ENCODE results near the gene CLSTN1.

The CLSTN1 gene

GRCh38 chr1:9710037-9710436 lies 113.7 kb downstream of the CLSTN1 start:
- no peak for DNase-seq

GRCh38 chr1:9706178-9706577 lies 117.6 kb downstream of the CLSTN1 start:
- DNase-seq, result no peak

- DNase-seq, result no peak
Observed at GRCh38 chr1:9705337-9706093, 118.2 kb downstream of the CLSTN1 start.

GRCh38 chr1:9703681-9704080 lies 120.1 kb downstream of the CLSTN1 start:
- DNase-seq, result no peak

GRCh38 chr1:9703165-9703509 lies 120.6 kb downstream of the CLSTN1 start:
- DNase-seq, result no peak

- DNase-seq, result no peak
Observed at GRCh38 chr1:9701665-9702064, 122.1 kb downstream of the CLSTN1 start.

GRCh38 chr1:9700340-9700739 lies 123.4 kb downstream of the CLSTN1 start:
- no peak for DNase-seq

- no peak for DNase-seq
Observed at GRCh38 chr1:9699361-9699760, 124.4 kb downstream of the CLSTN1 start.

- peak in 1 of 2 donors; percentile 62 for DNase-seq
Observed at GRCh38 chr1:9696793-9697192, 127.0 kb downstream of the CLSTN1 start.

GRCh38 chr1:9691691-9692090 lies 132.1 kb downstream of the CLSTN1 start:
- no peak for DNase-seq

GRCh38 chr1:9691108-9691445 lies 132.7 kb downstream of the CLSTN1 start:
- no peak for DNase-seq

- DNase-seq, result no peak
Observed at GRCh38 chr1:9690440-9691107, 133.2 kb downstream of the CLSTN1 start.

GRCh38 chr1:9689971-9690381 lies 133.8 kb downstream of the CLSTN1 start:
- DNase-seq, result no peak

GRCh38 chr1:9689011-9689706 lies 134.6 kb downstream of the CLSTN1 start:
- DNase-seq, result peak; percentile 51 to 59

GRCh38 chr1:9688599-9688998 lies 135.2 kb downstream of the CLSTN1 start:
- no peak for DNase-seq

- no peak for DNase-seq
Observed at GRCh38 chr1:9687874-9688582, 135.7 kb downstream of the CLSTN1 start.

- peak; percentile 65 to 73 for DNase-seq
Observed at GRCh38 chr1:9687120-9687873, 136.5 kb downstream of the CLSTN1 start.

GRCh38 chr1:9684801-9685200 lies 139.0 kb downstream of the CLSTN1 start:
- no peak for DNase-seq

GRCh38 chr1:9680828-9681227 lies 142.9 kb downstream of the CLSTN1 start:
- no peak for DNase-seq

GRCh38 chr1:9680091-9680490 lies 143.7 kb downstream of the CLSTN1 start:
- DNase-seq, result no peak
